GM21367 (cell line): Measurements from ENCODE around the gene KCNH8.

Source experiments
- ATAC-seq: cut with Tn5 transposase; IDR thresholded peaks from one replicate; pipeline ENCODE4 v1.9.1; 2021; ENCODE audit not compliant: unreplicated experiment

KCNH8 gene

GRCh38 chr3:19248143-19248542, 99.8 kb downstream of the KCNH8 start:
- peak; percentile 69 for ATAC-seq

- no peak for ATAC-seq
These were observed 100.5 kb downstream of the KCNH8 start for GRCh38 chr3:19248767-19249166.

GRCh38 chr3:19250959-19251610, 102.8 kb downstream of the KCNH8 start:
- no peak for ATAC-seq

GRCh38 chr3:19254189-19254588, 105.9 kb downstream of the KCNH8 start:
- ATAC-seq: no peak

GRCh38 chr3:19254784-19255338, 106.6 kb downstream of the KCNH8 start:
- no peak for ATAC-seq

GRCh38 chr3:19256313-19256712, 108.0 kb downstream of the KCNH8 start:
- no peak for ATAC-seq

DNA sequence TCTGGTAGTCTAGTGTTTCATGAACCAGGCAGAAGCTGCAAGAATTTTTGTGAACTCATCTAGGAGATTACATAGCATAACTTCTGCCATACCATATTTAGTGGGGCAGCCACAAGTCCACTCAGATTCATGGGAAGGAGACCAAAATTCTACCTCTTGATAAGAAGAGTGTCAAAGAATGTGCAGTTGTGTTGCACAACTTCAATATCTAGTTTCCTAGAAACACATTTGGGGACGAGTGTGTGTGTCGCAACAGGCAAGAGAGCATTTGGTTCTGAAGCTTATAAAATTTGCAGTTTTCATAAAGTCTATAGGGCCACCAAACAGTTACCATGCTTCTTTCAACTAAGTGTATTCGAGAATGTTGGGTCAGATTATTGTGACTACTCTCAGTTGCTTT, 115.3 kb downstream of the KCNH8 start:
- no peak for ATAC-seq

- ATAC-seq: no peak
These were observed 116.1 kb downstream of the KCNH8 start for GRCh38 chr3:19264424-19264823.

DNA sequence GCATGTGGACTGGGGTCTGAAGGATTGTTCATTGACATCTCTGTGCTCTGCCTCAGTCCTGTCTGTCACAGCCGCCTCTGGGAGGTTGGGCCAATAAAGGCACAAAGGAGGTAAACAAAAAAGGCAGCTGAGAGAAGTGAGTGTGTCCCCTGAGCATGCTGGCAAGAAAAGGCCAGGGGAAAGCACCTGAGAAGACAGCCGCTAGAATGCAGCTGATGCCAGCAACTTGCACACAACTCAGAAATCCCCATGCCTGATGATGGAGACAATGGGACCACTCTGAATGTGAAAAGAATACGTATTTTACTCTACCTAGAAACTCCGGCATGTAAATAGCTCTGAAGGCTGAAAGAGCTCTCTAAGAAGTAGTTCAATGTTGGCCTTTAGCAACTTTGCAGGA, 118.7 kb downstream of the KCNH8 start:
- no peak for ATAC-seq

GRCh38 chr3:19270481-19270880, 122.2 kb downstream of the KCNH8 start:
- ATAC-seq: no peak

- ATAC-seq: no peak
These were observed 124.0 kb downstream of the KCNH8 start for GRCh38 chr3:19272296-19272695.

GRCh38 chr3:19273091-19273490, 124.8 kb downstream of the KCNH8 start:
- ATAC-seq: no peak

- ATAC-seq: no peak
These were observed 126.3 kb downstream of the KCNH8 start for GRCh38 chr3:19274576-19274975.

GRCh38 chr3:19284974-19285373, 136.7 kb downstream of the KCNH8 start:
- no peak for ATAC-seq

DNA sequence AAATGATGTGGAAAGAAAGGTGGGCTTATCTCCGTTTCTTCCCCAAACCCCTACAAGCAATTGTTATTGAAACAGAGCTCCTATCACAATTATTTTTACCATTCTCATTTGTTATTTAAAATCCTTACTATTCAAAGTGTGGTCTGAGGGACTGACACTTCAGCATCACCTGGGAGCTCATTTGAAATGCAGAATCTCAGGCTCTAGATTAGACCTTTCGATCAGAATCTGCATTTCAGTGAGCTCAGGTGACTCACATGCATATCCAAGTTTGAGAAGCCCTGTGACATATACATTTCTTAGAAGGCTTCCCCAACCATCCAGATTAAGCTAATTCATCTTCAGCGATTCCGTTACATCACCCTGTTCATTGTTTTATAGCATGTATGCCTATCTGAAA, 145.0 kb downstream of the KCNH8 start:
- ATAC-seq: no peak

DNA sequence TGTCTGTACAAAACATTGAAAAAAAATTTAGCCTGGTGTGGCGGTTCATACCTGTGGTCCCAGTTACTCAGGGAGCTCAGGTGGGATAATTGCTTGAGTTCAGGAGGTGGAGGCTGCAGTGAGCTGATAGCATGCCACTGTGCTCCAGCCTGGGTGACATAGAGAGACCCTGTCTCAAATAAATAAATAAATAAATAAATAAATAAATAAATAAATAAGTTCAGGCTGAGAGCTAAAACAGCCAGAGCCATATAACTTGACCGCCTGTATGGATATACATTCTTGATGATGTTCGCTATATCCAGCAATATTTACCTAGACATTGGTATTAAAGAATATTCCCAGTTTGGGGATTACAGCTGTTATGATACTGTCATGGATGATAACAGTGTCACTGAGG, 146.9 kb downstream of the KCNH8 start:
- ATAC-seq: no peak

DNA sequence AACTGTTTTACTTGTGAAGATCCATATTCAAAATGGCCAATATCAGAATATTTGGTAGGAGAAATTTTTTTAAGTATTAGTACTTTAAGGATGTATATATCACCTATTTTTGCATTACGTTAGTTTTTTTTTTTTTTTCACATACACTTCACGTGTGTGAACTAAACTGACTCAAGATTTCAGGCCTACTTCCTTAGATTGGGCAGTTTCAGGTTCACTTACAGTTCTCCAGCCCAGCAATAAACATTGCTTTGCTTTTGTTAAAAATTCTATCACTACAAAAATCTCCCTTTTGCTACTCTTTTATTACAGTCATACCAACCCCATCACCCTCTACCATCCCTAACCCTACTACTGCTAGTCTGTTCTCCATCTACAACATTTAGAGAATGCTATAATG, 183.6 kb downstream of the KCNH8 start:
- peak; percentile 55 for ATAC-seq

- ATAC-seq: no peak
These were observed 185.8 kb downstream of the KCNH8 start for GRCh38 chr3:19334120-19334519.

DNA sequence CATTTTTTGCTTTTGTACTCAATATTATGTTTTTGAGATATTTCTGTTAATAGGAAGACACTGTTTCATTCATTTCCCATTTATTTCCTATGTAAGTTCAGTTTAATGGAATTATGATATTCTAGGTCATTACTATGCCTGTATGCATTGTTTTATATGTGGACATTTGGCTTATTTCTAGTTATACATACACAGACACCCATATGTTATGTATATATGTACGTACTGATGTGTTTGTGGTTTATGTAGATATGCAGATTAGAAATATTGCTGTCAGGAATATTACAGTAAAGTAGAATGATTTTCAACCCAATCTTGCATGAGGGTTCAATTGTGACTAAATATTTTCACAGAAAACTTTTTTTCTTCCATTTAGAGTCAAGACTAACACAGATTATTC, 190.5 kb downstream of the KCNH8 start:
- ATAC-seq: no peak

DNA sequence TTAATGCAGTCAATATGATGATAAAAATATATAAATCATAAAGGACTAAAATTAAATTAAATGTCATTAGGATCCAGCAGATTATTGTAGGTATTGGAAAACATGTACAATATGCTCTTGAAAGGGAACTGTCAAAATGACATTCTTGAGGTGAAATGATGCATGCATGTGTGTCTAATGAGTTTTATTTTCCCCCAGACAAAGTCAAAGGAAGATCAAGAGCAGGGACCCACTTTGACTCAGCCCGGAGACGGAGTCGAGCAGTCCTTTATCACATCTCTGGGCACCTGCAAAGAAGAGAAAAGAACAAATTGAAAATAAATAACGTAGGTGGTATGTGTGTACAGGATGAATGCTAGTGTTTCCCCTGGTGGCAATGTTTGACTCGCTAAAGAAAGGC, 194.1 kb downstream of the KCNH8 start:
- no peak for ATAC-seq

- ATAC-seq: no peak
These were observed 198.4 kb downstream of the KCNH8 start for GRCh38 chr3:19346759-19347158.

DNA sequence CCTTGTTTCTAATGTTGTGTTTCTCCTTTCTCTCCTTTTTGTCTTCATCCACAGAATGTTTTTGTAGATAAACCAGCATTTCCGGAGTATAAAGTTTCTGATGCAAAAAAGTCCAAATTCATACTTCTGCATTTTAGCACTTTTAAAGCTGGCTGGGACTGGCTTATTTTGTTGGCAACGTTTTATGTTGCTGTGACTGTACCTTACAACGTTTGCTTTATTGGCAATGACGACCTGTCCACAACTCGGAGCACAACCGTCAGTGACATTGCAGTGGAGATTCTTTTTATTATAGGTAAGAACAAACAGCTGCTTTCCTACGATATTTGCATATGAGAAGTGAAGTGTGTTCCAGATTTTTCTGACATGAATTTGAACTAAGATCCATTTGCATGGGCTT, 199.4 kb downstream of the KCNH8 start:
- peak; percentile 40 for ATAC-seq

- no peak for ATAC-seq
These were observed 200.2 kb downstream of the KCNH8 start for GRCh38 chr3:19348500-19348899.
